GM11168 (cell line): Measurements from ENCODE around the gene GOLT1A.
"Not testable (repeated sequence)": the region's sequence is repeated elsewhere in the genome, so short reads cannot be mapped to it uniquely, and the experiment has no call there.

Source experiments
- in situ Hi-C: fragments of 300-500 bp; cut with MboI; formaldehyde crosslinking; loops from one replicate; pipeline ENCODE4 v1.12.0; 2022; ENCODE audit warnings: low sequenced_read_pairs; ENCODE audit not compliant: unreplicated experiment

The GOLT1A gene

DNA sequence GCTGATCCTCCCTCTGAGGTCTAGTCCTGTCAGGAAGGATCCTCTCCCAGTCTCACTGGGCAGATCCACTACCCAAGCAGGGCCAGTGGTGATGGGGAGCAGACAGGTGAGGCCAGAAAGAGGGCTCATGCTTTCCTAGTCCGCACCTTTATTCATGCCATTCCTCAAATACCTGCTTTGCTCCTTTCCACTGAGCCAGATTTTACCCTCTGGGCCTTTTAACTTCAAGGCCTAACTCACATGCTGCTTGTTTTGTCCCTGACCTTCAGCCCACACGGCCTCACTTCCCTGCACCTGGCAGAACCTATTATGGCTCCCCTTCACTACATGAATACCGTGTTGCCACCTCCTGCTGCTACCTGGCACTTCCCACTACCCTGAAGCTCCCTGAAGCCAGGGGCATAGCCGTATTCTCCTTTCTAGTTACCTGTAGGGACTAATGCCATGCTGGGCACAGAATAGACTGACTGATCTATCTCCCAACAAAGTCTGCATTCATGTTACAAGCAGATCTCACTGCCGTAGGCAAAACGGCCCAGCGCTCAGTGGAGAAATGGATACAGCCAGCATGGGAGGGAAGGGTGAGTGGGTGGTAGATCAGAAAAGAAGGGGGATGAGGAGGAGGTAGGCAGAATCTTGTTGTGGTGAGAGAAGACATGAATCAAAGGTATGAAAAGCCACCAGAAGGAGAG, 36.1 kb upstream of the GOLT1A start:
- in situ Hi-C loops = no loop called here

- in situ Hi-C loops = no loop called here
Observed at GRCh38 chr1:204248954-204249353, 35.2 kb upstream of the GOLT1A start.

DNA sequence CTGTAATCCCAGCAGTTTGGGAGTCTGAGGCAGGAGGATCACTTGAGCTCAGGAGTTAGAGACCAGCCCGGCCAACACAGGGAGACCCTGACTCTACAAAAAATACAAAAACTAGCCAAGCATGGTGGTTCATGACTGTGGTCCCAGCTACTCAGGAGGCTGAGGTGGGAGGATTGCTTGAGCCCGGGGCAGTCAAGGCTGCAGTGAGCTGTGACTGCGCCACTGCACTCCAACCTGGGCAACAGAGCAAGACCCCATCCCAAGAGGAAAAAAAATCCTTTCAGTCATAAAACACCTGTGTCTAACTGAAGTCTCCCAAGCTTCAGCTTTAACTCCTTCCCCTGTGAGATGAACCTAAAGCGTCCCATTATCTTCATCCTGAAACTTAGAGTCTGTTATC, 33.1 kb upstream of the GOLT1A start:
- in situ Hi-C loops = no loop called here

DNA sequence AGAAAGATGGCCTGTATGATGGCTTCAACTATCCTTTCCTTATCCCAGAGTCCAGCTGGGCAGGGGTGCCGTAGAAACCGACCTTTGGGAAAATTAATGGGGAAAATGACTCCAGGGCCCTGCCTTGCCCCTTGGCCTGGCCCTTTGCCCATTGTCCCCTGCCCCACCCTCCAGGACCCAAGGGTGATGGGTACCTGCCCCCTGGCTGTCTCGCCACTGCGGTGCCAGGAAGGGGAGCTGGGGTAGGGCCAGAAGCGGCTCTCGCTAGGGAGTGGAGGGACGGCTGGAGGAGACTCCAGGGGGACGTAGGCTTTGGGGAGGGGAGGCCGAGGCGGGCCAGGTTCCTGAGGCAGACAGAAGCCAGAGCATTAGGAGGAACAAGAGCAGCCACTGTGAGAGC, 29.1 kb upstream of the GOLT1A start:
- in situ Hi-C loops = no loop called here

DNA sequence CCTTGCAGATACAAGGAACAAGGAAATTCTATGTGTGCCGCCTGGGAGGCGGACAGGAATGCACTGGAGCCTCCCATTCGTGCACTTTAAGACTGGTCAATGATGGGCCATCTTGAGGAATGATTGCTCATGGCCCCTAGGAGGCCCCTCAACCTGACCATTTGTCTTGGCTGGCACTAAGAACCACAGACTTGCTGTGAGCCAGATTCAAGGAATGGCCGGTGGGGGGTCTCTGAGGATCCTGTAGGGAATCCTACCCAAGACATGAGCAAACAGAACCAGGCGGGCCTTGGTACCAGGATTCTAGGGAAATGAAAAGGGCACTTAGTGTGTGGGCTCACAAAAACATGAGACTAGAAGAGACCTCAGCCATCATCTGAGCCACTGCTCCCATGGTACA, 28.1 kb upstream of the GOLT1A start:
- in situ Hi-C loops = no loop called here

DNA sequence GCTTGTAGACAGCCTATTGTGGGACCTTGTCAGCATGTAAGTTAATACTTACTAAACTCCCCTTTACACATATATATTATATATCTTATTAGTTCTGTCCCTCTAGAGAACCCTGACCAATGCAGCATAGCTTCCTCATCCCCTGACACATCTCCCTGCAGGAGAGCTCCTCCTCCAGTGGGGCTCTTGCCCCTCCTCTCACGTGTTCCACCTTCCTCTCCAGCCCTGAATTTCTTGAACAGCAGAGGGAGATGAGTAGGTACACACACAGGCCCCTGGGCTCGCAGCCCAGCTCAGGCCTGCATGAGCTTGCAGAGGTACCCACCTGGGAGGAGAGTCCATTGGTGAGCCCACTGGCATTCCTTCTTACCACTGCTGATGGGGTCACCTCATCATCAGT, 27.3 kb upstream of the GOLT1A start:
- in situ Hi-C loops = no loop called here

GRCh38 chr1:204240233-204240632, 26.4 kb upstream of the GOLT1A start:
- in situ Hi-C loops = no loop called here

DNA sequence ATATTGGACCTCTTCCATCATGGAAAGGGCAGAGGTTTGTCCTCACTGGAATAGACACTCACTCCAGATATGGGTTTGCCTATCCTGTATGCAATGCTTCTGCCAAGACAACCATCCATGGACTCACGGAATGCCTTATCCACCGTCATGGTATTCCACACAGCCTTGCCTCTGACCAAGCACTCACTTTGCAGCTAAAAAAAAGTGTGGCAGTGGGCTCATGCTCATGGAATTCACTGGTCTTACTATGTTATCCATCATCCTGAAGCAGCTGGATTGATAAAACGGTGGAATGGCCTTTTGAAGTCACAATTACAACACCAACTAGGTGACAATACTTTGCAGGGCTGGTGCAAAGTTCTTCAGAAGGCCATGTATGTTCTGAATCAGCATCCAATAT, 25.6 kb upstream of the GOLT1A start:
- in situ Hi-C loops = not testable (repeated sequence)

GRCh38 chr1:204238520-204238919, 24.7 kb upstream of the GOLT1A start:
- in situ Hi-C loops = not testable (repeated sequence)

DNA sequence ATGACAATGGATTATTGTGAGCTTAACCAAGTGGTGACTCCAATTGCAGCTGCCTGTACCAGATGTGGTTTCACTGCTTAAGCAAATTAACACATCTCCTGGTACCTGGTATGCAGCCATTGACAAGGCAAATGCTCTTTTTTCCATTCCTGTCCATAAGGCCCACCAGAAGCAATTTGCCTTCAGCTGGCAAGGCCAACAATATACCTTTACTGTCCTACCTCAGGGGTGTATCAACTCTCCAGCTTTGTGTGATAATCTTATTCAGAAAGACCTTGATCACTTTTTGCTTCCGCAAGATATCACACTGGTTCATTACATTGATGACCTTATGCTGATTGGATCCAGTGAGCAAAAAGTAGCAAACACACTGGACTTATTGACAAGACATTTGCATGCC, 23.7 kb upstream of the GOLT1A start:
- in situ Hi-C loops = not testable (repeated sequence)

- in situ Hi-C loops = no loop called here
Observed at GRCh38 chr1:204232526-204232925, 18.7 kb upstream of the GOLT1A start.

DNA sequence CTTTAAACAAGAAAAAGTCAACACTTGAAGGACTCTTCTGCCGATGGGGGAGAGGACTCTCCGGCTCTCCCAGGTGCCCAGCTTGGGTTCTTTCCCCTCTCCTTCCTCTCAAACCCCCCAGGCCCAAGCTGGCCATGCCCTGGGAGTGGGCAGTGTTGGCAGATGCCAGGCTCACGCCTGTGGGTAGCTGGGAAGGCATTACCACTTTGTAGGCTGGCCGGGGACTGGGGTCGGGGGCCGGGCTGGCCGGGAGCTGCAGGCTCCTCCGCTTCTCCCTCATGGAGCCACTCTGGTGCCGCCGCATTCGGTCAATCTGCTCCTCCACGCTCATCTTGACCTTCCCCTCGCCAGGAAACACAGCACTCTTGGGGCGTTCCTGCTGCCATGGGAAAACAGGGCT, 16.4 kb upstream of the GOLT1A start:
- in situ Hi-C loops = no loop called here

DNA sequence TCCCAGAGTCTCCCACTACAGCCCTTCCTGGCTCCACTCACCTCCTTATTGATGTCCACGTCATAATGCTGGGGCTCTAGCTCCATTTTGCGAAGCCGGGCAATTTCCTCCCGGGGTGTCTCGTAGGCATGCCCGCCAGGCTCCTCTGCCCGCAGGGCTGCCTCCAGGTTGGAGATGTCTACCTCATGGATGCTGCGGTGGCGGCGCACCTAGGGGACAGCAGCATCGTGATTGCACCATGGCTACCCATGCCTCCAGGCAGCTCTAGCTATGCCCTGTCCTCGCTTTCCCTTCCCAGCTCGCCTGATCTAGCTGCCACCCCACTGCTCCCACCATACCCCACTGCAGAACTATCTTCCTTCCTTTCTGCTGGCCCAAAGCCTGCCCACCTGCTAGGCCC, 15.1 kb upstream of the GOLT1A start:
- in situ Hi-C loops = no loop called here

- in situ Hi-C loops = no loop called here
Observed at GRCh38 chr1:204227996-204228785, 14.4 kb upstream of the GOLT1A start.

DNA sequence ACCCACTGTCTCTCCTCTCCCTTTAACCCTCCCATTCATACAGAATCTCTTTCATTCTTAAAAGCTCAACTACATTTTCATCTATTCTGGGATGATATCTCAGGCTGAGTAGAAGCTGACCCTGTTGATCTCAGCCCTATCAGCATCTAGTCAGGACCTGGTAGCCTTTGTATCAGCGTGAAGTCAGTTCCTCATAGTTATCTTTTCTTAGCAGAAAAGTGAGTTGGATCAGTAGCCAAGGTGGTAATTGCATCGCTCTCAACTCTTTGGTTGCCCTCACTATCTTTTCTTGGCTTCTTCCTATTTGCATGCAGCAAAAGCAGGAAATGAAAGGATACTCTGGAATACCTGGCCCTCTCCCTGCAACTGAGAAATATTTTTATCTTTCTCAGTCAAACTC, 13.6 kb upstream of the GOLT1A start:
- in situ Hi-C loops = no loop called here

- in situ Hi-C loops = no loop called here
Observed at GRCh38 chr1:204225841-204226735, 12.3 kb upstream of the GOLT1A start.

DNA sequence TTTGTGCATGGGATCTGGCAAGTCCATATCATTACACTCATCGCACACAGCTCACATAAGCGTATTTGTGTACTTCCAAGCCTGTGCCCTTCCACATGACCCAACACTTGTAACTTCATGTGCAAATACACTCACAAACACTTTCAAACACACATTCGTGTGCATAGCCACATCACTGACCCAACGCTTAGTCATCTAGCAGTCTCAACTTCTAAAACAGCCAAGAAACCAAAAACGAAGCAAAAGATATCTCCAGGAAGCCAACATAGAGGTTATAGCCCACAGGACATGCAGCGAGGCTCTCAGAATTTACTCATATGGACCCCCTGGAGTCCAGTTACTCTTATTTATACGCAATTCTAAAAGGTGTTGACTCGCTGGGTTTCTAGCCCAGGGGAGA, 10.9 kb upstream of the GOLT1A start:
- in situ Hi-C loops = no loop called here

DNA sequence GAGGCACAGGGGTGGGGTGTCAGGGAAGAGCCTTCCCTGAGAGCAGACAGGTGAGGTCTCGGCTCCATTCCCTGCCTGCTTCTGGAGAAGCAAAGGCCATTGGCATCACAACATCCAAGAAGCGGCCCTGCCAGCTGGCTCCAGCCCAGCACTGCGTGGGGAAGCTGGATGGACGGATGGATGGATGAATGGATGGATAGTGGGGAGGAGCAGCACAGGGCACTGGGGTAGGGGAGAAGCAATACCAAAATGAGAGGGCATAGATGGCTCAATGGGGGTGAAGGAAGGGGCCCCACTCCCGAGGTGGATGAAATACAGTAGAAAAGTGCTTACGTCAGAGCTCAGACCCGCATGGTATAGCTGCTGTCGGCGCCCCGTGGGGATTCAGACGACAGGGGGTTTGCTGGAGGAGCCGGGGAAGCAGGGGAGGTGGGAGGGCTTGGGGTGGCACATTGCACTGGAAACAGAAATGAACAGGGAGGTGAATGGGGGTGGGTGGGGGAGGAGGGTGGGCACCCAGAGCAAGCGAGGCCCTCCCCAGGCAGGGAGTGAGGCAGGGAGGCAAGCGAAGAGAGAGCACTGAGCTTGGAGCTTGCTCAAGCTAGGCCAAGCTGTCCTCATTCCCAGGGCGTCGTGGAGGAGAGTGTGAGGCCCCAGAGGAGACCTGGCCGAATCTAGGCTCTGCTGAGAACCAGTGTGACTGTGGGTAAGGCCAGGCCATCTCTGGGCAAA, 9.5 kb upstream of the GOLT1A start:
- in situ Hi-C loops = no loop called here

- in situ Hi-C loops = no loop called here
Observed at GRCh38 chr1:204222764-204223055, 8.9 kb upstream of the GOLT1A start.

DNA sequence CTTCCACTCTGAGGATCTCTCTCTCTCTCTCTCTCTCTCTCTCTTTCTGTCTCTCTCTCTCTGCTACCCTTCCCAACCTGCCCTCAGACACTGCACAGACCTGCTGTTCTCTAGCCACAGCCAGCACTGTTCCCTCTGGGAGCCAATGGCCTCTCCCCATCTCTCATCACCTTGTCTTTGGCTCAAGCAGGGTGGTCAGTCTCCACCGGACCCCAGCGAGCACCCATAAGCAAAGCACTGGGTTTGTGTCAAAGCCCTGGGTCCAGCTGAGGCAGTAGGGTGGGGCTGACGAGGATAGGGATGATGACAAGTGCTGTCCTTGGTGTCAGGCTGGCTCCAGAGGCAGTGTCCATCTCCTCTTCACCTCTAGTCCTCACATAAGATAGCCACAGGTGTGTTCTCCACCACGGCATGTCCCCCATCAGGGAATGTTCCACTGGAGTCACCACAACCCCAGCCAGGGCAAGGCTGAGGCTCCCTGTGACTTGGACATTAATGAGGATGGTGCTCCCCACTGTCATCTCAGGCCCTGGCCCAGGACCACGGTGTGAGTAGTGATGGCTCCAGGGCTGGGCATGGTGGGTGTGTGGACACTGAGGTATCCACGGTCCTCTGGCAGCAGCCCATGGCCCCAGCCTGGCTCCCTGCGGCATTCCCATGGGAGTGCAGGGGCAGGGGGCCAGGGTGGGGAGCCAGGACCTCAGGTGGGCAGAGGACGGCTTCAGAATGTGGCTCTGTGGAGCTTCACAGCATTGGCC, 8.4 kb upstream of the GOLT1A start:
- in situ Hi-C loops = no loop called here
